ENCODE results near the gene RWDD3. TPM values are rescaled to one million over a fixed set of nuclear protein-coding genes. Genes with fewer than 3 reads are reported as not detected.

RWDD3 gene
- total RNA-seq, 4 donors from 2014 or later = 8.7 to 10.1 (median 9.5) TPM

DNA sequence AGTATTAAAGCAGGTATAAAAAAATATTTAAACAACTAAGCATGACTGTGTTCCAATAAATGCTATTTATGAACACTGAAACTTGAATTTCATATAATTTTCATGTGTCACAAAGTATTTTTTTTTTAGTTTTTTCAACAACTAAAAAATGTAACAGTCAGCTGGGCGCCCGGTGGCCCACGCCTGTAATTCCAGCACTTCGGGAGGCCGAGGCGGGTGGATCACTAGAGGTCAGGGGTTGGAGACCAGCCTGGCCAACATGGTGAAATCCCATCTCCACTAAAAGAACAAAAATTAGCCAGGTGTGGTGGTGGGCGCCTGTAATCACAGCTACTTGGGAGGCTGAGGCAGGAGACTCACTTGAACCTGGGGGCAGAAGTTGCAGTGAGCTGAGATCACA, 42.4 kb downstream of the RWDD3 start:
- Histone ChIP-seq H3K27me3 (no peaks in the 10 kb centered on the region), H3K27ac (no peak overlapping the region), H3K4me3 (no peak overlapping the region), H3K4me1 (no peaks in the 10 kb centered on the region), H3K9me3 (peaks cover 0 to 3% (median 0%) of the 10 kb centered on the region in 3 donors), H3K36me3 (no peaks in the 10 kb centered on the region)
- WGBS, 2 donors (ENCODE audit: low coverage in 1 of 2) = 71 to 95% methylated on average over 1 to 4 of the region's 7 CpGs
- TF ChIP-seq EP300 (IDR thresholded peaks at IDR 0.05) (no peak), POLR2AphosphoS5 (IDR thresholded peaks at IDR 0.05) (no peak), POLR2A (IDR thresholded peaks at IDR 0.05) (no peak)
- TF ChIP-seq, protein P1, sequence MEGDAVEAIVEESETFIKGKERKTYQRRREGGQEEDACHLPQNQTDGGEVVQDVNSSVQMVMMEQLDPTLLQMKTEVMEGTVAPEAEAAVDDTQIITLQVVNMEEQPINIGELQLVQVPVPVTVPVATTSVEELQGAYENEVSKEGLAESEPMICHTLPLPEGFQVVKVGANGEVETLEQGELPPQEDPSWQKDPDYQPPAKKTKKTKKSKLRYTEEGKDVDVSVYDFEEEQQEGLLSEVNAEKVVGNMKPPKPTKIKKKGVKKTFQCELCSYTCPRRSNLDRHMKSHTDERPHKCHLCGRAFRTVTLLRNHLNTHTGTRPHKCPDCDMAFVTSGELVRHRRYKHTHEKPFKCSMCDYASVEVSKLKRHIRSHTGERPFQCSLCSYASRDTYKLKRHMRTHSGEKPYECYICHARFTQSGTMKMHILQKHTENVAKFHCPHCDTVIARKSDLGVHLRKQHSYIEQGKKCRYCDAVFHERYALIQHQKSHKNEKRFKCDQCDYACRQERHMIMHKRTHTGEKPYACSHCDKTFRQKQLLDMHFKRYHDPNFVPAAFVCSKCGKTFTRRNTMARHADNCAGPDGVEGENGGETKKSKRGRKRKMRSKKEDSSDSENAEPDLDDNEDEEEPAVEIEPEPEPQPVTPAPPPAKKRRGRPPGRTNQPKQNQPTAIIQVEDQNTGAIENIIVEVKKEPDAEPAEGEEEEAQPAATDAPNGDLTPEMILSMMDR (IDR thresholded peaks at IDR 0.05) = no peak
- ATAC-seq = no peak

DNA sequence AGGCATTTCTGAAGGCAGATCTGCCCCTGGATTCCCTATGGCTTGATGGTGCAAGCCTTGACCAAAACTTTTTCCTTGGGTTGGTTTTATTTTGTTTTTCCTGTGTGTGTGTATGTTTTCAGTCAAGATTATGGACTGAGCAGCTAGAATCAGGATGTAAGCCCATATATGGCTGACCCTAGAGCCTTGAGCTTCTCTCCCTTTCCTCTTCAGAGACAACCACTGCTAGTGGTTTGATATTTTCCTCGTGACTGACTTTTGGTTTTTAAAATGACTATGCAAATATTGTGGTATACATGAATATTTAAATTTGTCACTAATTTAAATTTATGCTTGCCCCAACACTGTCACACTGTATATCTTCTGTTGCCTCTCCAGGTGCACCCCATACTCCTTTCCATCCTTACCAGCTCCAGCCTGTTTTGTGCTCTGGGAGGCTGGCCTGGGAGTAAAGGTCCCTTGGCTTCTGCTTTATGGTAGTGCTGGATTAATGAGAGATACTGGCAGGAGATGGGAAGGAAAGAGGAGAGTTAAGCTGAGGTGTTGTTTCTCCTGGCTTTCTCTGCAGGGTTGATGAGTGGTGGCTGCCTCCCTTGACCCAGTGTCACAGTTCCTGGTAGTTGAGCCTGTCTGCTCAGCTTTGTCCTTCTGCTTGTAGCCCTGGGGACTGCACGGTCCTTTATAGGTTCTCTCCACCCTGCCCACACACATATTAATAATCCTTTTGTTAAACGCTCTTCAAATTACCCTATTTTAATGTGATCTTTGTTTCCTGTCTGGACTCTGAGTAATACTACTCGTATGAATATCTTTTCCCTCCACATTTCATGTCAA, 44.4 kb downstream of the RWDD3 start:
- H3K4me3 ChIP-seq = no peak overlapping the region
- no peak overlapping the region for H3K27ac ChIP-seq
- H3K4me1 ChIP-seq = no peaks in the 10 kb centered on the region
- TF ChIP-seq POLR2A (IDR thresholded peaks at IDR 0.05) = no peak
- TF ChIP-seq POLR2AphosphoS5 (IDR thresholded peaks at IDR 0.05) = no peak
- TF ChIP-seq, protein P1 (IDR thresholded peaks at IDR 0.05) = no peak
- no peak for TF ChIP-seq EP300 (IDR thresholded peaks at IDR 0.05)
- peaks cover 0 to 3% (median 0%) of the 10 kb centered on the region in 3 donors for H3K9me3 ChIP-seq
- H3K36me3 ChIP-seq = no peaks in the 10 kb centered on the region
- ATAC-seq = no peak
- H3K27me3 ChIP-seq = no peaks in the 10 kb centered on the region
- WGBS, 2 donors (ENCODE audit: low coverage in 1 of 2) = 38 to 62% methylated on average over 3 to 4 of the region's 4 CpGs

DNA sequence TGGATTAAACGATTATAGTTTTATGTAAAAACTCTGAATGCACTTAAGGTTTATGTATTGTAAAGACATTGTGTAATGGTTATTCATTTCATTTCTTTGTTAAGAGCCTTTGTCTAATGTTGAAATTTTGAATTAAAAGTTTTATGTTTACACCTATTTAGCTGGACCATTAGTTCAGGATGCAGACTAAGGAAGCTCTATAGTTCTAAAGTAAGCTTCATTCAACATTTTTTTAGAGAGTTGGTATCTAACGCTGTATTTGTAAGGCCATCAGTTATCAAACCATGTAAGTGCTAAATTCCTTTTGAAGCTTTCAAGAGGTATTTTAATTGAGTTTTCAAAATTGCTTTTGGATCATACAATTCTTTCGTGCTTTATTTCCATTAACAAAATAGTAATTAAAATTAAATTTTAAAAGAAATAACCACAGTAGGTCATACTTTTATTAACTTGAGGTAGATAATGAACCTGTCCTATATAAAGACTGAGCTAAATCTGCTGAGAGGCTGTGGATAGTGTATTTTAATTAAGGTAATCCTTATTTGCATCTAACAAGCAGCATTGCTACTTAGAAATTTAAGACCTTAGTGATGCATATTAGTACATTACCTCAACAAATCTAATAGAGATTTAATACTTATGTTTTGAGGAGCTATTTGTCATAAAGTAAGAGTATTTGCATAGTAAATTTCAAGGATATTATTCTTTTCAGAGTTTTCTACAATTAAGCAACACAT, 47.9 kb downstream of the RWDD3 start:
- Histone ChIP-seq H3K4me3 (no peak overlapping the region), H3K27me3 (no peaks in the 10 kb centered on the region), H3K36me3 (no peaks in the 10 kb centered on the region), H3K27ac (no peak overlapping the region), H3K4me1 (no peaks in the 10 kb centered on the region), H3K9me3 (no peaks in the 10 kb centered on the region)
- 79 to 90% methylated on average over 3 of the region's 3 CpGs for WGBS, 2 donors (ENCODE audit: low coverage in 1 of 2)
- TF ChIP-seq EP300 (IDR thresholded peaks at IDR 0.05) (no peak), POLR2A (IDR thresholded peaks at IDR 0.05) (no peak)
- no peak for ATAC-seq

DNA sequence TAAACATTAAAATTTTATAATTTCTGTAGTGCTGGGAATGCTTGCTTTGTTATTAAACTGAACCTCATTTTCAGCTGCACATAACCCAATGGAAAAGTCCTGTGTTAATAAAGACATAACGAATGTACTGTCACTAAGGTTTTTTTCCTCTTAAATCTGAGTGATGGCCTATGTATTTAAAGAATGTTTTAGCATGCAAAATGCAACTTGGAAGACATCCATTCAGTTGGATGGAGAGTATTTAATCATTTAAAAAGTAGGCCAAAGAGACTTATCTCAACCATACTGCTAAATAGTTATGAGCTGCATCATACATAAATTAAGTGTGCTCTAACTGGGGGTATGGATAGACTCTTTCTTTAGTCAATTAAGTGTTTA, 48.5 kb downstream of the RWDD3 start:
- no peaks in the 10 kb centered on the region for H3K4me1 ChIP-seq
- WGBS, 2 donors (ENCODE audit: low coverage in 1 of 2) = 79 to 100% methylated on average over 1 of the region's 1 CpG

DNA sequence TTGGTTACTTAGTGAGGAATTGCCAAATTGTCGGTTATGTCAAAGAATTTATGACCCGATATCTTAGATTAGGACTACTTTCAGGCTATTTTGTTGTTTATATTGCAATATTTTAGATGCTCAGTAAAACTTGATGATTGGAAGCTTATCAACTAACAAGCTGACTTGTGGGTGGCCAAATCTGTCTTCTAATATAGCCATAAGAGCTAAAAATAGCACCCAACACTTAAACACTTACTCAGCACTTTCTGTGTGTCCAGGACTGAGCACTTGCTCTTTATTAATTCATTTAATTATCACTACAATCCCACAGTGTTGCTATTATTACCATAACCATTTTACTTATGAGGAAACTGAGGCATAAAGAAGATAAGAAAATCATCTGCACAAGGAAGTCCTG, 50.4 kb downstream of the RWDD3 start:
- Histone ChIP-seq H3K27ac (no peak overlapping the region), H3K4me1 (no peaks in the 10 kb centered on the region), H3K36me3 (no peaks in the 10 kb centered on the region), H3K27me3 (no peaks in the 10 kb centered on the region), H3K4me3 (no peak overlapping the region), H3K9me3 (no peaks in the 10 kb centered on the region)
- TF ChIP-seq POLR2A (IDR thresholded peaks at IDR 0.05) (no peak), POLR2AphosphoS5 (IDR thresholded peaks at IDR 0.05) (no peak), EP300 (IDR thresholded peaks at IDR 0.05) (no peak)
- TF ChIP-seq, protein P1 (IDR thresholded peaks at IDR 0.05) = no peak
- WGBS, 2 donors (ENCODE audit: low coverage in 1 of 2) = 93 to 100% methylated on average over 2 of the region's 2 CpGs
- ATAC-seq = no peak

More for the DNA sequence above, 48.5 kb downstream of the RWDD3 start:
- ATAC-seq = no peak
- Histone ChIP-seq H3K36me3 (no peaks in the 10 kb centered on the region), H3K27me3 (no peaks in the 10 kb centered on the region), H3K4me3 (no peak overlapping the region), H3K9me3 (no peaks in the 10 kb centered on the region), H3K27ac (no peak overlapping the region)
- TF ChIP-seq POLR2A (IDR thresholded peaks at IDR 0.05) (no peak), EP300 (IDR thresholded peaks at IDR 0.05) (no peak), POLR2AphosphoS5 (IDR thresholded peaks at IDR 0.05) (no peak)
- TF ChIP-seq, protein P1 (IDR thresholded peaks at IDR 0.05) = no peak

Measured in gastroesophageal sphincter (tissue), 4 donors.